Fibroblast of skin of right quadriceps (primary cell): ENCODE results near the gene INO80E.
A peak's percentile ranks its signal among the peaks of the same experiment; 100 is the strongest.
"Not testable (repeated sequence)": the region's sequence is repeated elsewhere in the genome, so short reads cannot be mapped to it uniquely, and the experiment has no call there.

Experiments
- DNase-seq: peaks from one replicate; pipeline ENCODE4 v3.0.0-alpha.2; 2013

The INO80E gene

GRCh38 chr16:30010844-30011713, 15.0 kb downstream of the INO80E start, which contains the start of gene DOC2A:
DOC2A (minus strand) TSS chr16:30011027; CDS start chr16:30010222, 805 bp downstream.
- no peak for DNase-seq

- no peak for DNase-seq
These were observed 15.9 kb downstream of the INO80E start for GRCh38 chr16:30011714-30012504.

GRCh38 chr16:30012598-30012997, 16.6 kb downstream of the INO80E start:
- DNase-seq = not testable (repeated sequence)

GRCh38 chr16:30015450-30015849, 19.4 kb downstream of the INO80E start:
- not testable (repeated sequence) for DNase-seq

GRCh38 chr16:30016555-30017276, 20.7 kb downstream of the INO80E start:
- DNase-seq = no peak

GRCh38 chr16:30017277-30017656, 21.2 kb downstream of the INO80E start:
- DNase-seq = no peak

GRCh38 chr16:30017937-30018336, 21.9 kb downstream of the INO80E start:
- DNase-seq = not testable (repeated sequence)

GRCh38 chr16:30018731-30019158, 22.7 kb downstream of the INO80E start:
- peak; percentile 54 for DNase-seq

- no peak for DNase-seq
These were observed 26.8 kb downstream of the INO80E start, which contains the start of gene C16orf92 for GRCh38 chr16:30022887-30023286. C16orf92 (plus strand) TSS chr16:30023198; CDS start chr16:30023341, 143 bp downstream.

GRCh38 chr16:30023586-30023985, 27.5 kb downstream of the INO80E start:
- DNase-seq = no peak

- DNase-seq = no peak
These were observed 28.4 kb downstream of the INO80E start for GRCh38 chr16:30024451-30024850.

GRCh38 chr16:30025156-30025555, 29.1 kb downstream of the INO80E start:
- DNase-seq = no peak

GRCh38 chr16:30025574-30025973, 29.5 kb downstream of the INO80E start:
- DNase-seq = no peak

- DNase-seq = no peak
These were observed 30.4 kb downstream of the INO80E start for GRCh38 chr16:30026449-30026848.

- DNase-seq = no peak
These were observed 31.8 kb downstream of the INO80E start for GRCh38 chr16:30027588-30028437.

GRCh38 chr16:30028438-30029076, 32.5 kb downstream of the INO80E start:
- DNase-seq = no peak

- DNase-seq = no peak
These were observed 34.1 kb downstream of the INO80E start for GRCh38 chr16:30030011-30030685.

- no peak for DNase-seq
These were observed 34.9 kb downstream of the INO80E start, which contains the start of gene TLCD3B for GRCh38 chr16:30030841-30031413. TLCD3B (minus strand) TSS chr16:30031271; CDS start chr16:30030527, 744 bp downstream.

- DNase-seq = no peak
These were observed 35.5 kb downstream of the INO80E start for GRCh38 chr16:30031477-30031918.
